Naive thymus-derived CD4-positive, alpha-beta T cell (primary cell): ENCODE data around the gene FLNC. TPM values are rescaled to one million over a fixed set of nuclear protein-coding genes. Genes with fewer than 3 reads are reported as not detected.

Experiments used
- ATAC-seq: fragments of 150-1000 bp; cut with Tn5 transposase; 2 replicates; pipeline ENCODE4 v1.10.0; 2021; ENCODE audit warnings: mild to moderate bottlenecking, moderate library complexity
- CTCF ChIA-PET: fragments of 350-600 bp; sonication (Branson Sonifier 250); formaldehyde crosslinking; loops from one replicate; lab custom pipeline; 2021; ENCODE audit warnings: antibody characterized with exemption; lab: Charles Lee
- POLR2A ChIA-PET: fragments of 350-600 bp; sonication (Branson Sonifier 250); formaldehyde crosslinking; loops from one replicate; lab custom pipeline; 2021; ENCODE audit warnings: antibody characterized with exemption, inconsistent platforms; lab: Charles Lee
- DNase-seq, 9 donors: peaks; one replicate each; pipeline versions ENCODE4 v3.0.0 to v3.0.0-alpha.2; 2020 to 2022; ENCODE audit warnings: mixed read lengths in 1 of 9
- H3K27ac ChIP-seq: one replicate; pipeline ENCODE4 v1.7.0; 2013; ENCODE audit warnings: mild to moderate bottlenecking, low read depth, low read length, moderate library complexity
- H3K27me3 ChIP-seq, 2 donors: one replicate each; pipeline ENCODE4 v1.7.0; 2013; ENCODE audit warnings: low read length in 2 of 2, mild to moderate bottlenecking in 2 of 2, moderate library complexity in 2 of 2; ENCODE audit not compliant: control insufficient read depth in 2 of 2, insufficient read depth in 2 of 2
- H3K36me3 ChIP-seq, 3 experiments: 1 replicate in 2 of 3; 2 replicates in 1 of 3; pipeline ENCODE4 v1.7.0; 2013; ENCODE audit warnings: low read length in 3 of 3, mild to moderate bottlenecking in 3 of 3, moderate library complexity in 1 of 3; ENCODE audit not compliant: insufficient read depth in 3 of 3, control insufficient read depth in 2 of 3
- H3K4me1 ChIP-seq, 2 donors: one replicate each; pipeline ENCODE4 v1.7.0; 2013; ENCODE audit warnings: low read length in 2 of 2, mild to moderate bottlenecking in 2 of 2, moderate library complexity in 1 of 2; ENCODE audit not compliant: control insufficient read depth in 2 of 2, insufficient read depth in 2 of 2
- H3K4me3 ChIP-seq: 2 replicates; pipeline ENCODE4 v1.7.0; 2013; ENCODE audit warnings: mild to moderate bottlenecking, low read length
- H3K9me3 ChIP-seq, 3 experiments: 1 replicate in 2 of 3; 2 replicates in 1 of 3; pipeline ENCODE4 v1.7.0; 2013; ENCODE audit warnings: low read length in 3 of 3; ENCODE audit not compliant: control insufficient read depth in 2 of 3
- H3K27ac Mint-ChIP-seq, 9 donors: one replicate each; pipeline ENCODE4 v1.8.0; 2020 to 2022; ENCODE audit warnings: mixed read lengths in 9 of 9, mild to moderate bottlenecking in 8 of 9, moderate library complexity in 5 of 9, inconsistent platforms in 2 of 9
- H3K27me3 Mint-ChIP-seq, 5 donors: one replicate each; pipeline ENCODE4 v1.8.0; 2021 to 2022; ENCODE audit warnings: mixed read lengths in 5 of 5, mild to moderate bottlenecking in 1 of 5
- H3K36me3 Mint-ChIP-seq, 5 donors: one replicate each; pipeline ENCODE4 v1.8.0; 2020 to 2022; ENCODE audit warnings: mixed read lengths in 5 of 5, mild to moderate bottlenecking in 3 of 5, inconsistent platforms in 1 of 5
- H3K4me1 Mint-ChIP-seq, 7 donors: one replicate each; pipeline ENCODE4 v1.8.0; 2020 to 2022; ENCODE audit warnings: mixed read lengths in 7 of 7, mild to moderate bottlenecking in 3 of 7, inconsistent platforms in 1 of 7
- H3K4me3 Mint-ChIP-seq, 10 donors: one replicate each; pipeline ENCODE4 v1.8.0; 2020 to 2022; ENCODE audit warnings: mild to moderate bottlenecking in 10 of 10, mixed read lengths in 10 of 10, moderate library complexity in 6 of 10, inconsistent platforms in 2 of 10
- H3K9me3 Mint-ChIP-seq, 11 donors: one replicate each; pipeline ENCODE4 v1.8.0; 2020 to 2022; ENCODE audit warnings: mixed read lengths in 11 of 11, mild to moderate bottlenecking in 4 of 11, inconsistent platforms in 1 of 11, moderate library complexity in 1 of 11
- intact Hi-C, 2 donors: fragments of 100-400 bp; cut with micrococcal nuclease; formaldehyde crosslinking; loops; one replicate each; pipeline ENCODE4 v1.15.1; 2023
- polyA plus RNA-seq, 2 donors: library from polyadenylated mRNA; unstranded; fragments of 300-500 nt; fragmentation: Illumina TruSeq; gene quantifications; one replicate each; pipeline ENCODE4 v1.2.3, GENCODE V29; 2021
- total RNA-seq, 6 experiments: library from RNA in 5 of 6; stranded (reverse) in 5 of 6; gene quantifications; 1 replicate in 5 of 6; 2 replicates in 1 of 6; pipeline ENCODE4 v1.2.3 and lab custom pipeline; 2021 to 2026

Gene FLNC
- total and polyA plus RNA-seq, 7 experiments from 2014 or later: 0.05 to 0.19 TPM; not detected in 5

DNA sequence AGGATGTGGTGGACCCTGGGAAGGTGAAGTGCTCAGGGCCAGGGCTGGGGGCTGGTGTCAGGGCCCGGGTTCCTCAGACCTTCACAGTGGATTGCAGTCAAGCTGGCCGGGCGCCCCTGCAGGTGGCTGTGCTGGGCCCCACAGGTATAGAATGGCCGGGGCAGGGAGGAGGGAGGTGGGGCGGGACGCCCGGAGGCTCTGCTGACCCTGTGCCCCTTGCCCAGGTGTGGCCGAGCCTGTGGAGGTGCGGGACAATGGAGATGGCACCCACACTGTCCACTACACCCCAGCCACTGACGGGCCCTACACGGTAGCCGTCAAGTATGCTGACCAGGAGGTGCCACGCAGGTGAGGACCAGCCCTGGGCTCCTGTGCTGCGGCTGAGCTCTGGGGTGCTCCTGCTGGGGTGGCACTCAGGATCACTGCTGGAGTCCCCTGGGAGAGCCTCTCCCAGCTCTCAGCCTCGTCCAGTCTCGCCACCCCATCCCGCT lies 17.6 kb downstream of the FLNC start:
- no peaks in the 10 kb centered on the region for H3K9me3 ChIP-seq
- Mint-ChIP-seq H3K27ac (no peak overlapping the region), H3K4me1 (no peaks in the 10 kb centered on the region), H3K27me3 (no peaks in the 10 kb centered on the region), H3K4me3 (no peak overlapping the region), H3K36me3 (no peaks in the 10 kb centered on the region), H3K9me3 (no peaks in the 10 kb centered on the region)
- intact Hi-C loops: no loop called here
- H3K36me3 ChIP-seq: no peaks in the 10 kb centered on the region
- no peak for DNase-seq
- ATAC-seq: no peak
- ChIA-PET POLR2A (no interaction called here), CTCF (no interaction called here)
- no peaks in the 10 kb centered on the region for H3K27me3 ChIP-seq
- no peak overlapping the region for H3K4me3 ChIP-seq
- no peak overlapping the region for H3K27ac ChIP-seq
- H3K4me1 ChIP-seq: no peaks in the 10 kb centered on the region

DNA sequence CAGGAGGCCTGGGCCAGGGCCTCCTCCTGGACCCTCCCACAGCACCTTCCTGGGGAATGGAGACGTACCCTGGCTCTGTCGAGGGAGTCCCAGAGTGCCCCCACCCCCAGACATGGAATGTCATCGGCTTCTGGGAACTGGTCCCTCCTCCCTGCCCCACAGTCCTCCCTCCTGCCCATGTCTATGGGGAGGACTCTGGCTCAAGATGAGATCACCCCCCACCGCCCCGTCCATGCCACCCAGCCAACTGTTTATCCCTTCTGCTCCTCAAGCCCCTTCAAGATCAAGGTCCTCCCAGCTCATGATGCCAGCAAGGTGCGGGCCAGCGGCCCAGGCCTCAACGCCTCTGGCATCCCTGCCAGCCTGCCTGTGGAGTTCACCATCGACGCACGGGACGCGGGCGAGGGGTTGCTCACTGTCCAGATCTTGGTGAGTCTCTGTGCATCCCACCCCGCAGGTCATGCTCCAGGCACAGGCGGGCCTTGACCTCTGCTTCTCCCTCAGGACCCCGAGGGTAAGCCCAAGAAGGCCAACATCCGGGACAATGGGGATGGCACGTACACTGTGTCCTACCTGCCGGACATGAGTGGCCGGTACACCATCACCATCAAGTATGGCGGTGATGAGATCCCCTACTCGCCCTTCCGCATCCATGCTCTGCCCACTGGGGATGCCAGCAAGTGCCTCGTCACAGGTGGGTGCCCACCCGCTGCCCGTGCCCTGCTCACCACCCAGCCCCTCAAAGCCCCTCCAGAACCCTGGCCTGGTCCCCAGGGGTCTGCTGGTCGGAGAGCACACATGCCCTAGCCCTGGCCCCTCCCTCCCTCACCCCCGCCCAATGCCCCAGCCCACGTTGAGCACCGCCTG lies 18.3 kb downstream of the FLNC start:
- H3K4me1 Mint-ChIP-seq: no peaks in the 10 kb centered on the region
- ChIA-PET POLR2A (no interaction called here), CTCF (no interaction called here)
- Histone ChIP-seq H3K27ac (no peak overlapping the region), H3K27me3 (no peaks in the 10 kb centered on the region), H3K4me1 (no peaks in the 10 kb centered on the region), H3K36me3 (no peaks in the 10 kb centered on the region), H3K9me3 (no peaks in the 10 kb centered on the region), H3K4me3 (no peak overlapping the region)
- no peaks in the 10 kb centered on the region for H3K9me3 Mint-ChIP-seq
- ATAC-seq: no peak
- no peaks in the 10 kb centered on the region for H3K27me3 Mint-ChIP-seq
- intact Hi-C loops: no loop called here
- no peak for DNase-seq
- no peak overlapping the region for H3K4me3 Mint-ChIP-seq
- no peak overlapping the region for H3K27ac Mint-ChIP-seq
- no peaks in the 10 kb centered on the region for H3K36me3 Mint-ChIP-seq

DNA sequence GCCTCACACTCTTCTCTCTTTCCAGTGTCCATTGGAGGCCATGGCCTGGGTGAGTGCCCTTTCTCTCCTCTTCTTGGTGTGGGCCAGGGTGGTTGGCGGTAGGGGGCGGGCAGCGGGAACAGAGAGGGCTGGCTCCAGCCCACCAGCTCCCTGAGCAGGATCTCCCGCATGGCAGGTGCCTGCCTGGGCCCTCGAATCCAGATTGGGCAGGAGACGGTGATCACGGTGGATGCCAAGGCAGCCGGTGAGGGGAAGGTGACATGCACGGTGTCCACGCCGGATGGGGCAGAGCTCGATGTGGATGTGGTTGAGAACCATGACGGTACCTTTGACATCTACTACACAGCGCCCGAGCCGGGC lies 18.9 kb downstream of the FLNC start:
- Histone ChIP-seq H3K36me3 (no peaks in the 10 kb centered on the region), H3K4me1 (no peaks in the 10 kb centered on the region), H3K9me3 (no peaks in the 10 kb centered on the region), H3K27ac (no peak overlapping the region), H3K27me3 (no peaks in the 10 kb centered on the region), H3K4me3 (no peak overlapping the region)
- ATAC-seq: no peak
- H3K4me3 Mint-ChIP-seq: no peak overlapping the region
- intact Hi-C loops: no loop called here
- H3K4me1 Mint-ChIP-seq: no peaks in the 10 kb centered on the region
- DNase-seq: no peak
- ChIA-PET CTCF (no interaction called here), POLR2A (no interaction called here)
- H3K27ac Mint-ChIP-seq: no peak overlapping the region
- H3K9me3 Mint-ChIP-seq: no peaks in the 10 kb centered on the region
- H3K27me3 Mint-ChIP-seq: peaks cover 0 to 4% (median 0%) of the 10 kb centered on the region in 5 donors
- H3K36me3 Mint-ChIP-seq: no peaks in the 10 kb centered on the region

DNA sequence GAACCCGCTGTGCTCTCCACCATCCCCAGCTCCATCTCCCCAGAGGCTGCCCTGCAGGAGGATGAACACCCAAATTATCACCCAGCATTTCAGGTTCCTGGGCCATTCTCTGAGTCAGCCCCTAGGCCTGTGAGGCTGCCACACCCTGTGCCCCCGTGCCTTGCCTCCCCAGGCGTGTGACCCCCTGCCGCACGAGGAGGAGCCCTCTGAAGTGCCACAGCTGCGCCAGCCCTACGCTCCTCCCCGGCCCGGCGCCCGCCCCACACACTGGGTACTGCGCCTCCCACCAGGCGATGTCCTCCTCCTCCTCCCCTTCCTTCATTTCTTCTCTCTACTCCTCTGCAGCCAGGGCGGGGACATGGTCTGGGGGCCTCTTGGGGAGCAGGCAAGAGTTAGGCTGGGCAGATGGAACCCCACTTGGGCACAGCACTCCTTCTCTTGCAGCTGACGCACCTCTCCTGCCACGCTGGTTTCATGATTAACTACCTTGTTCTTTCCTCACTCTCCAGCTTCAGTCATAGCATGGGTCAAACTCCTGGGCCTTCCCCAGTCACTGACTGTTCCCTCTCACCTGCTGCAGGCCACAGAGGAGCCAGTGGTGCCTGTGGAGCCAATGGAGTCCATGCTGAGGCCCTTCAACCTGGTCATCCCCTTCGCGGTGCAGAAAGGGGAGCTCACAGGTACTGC lies 19.7 kb downstream of the FLNC start:
- CTCF ChIA-PET: no interaction called here
- POLR2A ChIA-PET: no interaction called here
- H3K27ac Mint-ChIP-seq: no peak overlapping the region

DNA sequence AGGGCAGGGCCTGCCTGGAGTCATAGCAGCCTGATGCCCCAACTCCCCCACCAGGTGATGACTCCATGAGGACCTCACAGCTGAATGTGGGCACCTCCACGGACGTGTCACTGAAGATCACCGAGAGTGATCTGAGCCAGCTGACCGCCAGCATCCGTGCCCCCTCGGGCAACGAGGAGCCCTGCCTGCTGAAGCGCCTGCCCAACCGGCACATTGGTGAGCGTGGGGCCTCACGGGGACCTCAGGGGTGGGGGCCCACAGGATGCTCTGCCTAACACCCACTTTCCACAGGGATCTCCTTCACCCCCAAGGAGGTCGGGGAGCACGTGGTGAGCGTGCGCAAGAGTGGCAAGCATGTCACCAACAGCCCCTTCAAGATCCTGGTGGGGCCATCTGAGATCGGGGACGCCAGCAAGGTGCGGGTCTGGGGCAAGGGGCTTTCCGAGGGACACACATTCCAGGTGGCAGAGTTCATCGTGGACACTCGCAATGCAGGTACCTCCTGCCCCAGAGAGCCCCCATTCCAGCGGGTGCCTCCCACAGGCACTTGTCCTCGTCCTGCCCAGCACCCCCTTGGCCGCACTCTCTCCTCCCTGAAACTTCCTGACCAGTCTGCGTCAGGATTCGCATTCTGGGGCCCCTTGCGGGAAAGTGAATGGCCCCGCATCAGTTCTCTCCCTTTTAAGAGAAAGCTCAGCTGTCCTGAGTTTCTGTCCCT lies 22.5 kb downstream of the FLNC start:
- ATAC-seq: no peak
- POLR2A ChIA-PET: no interaction called here
- Mint-ChIP-seq H3K27ac (no peak overlapping the region), H3K9me3 (no peaks in the 10 kb centered on the region), H3K4me1 (peaks cover 0 to 1% (median 0%) of the 10 kb centered on the region in 7 donors), H3K4me3 (no peak overlapping the region), H3K36me3 (no peaks in the 10 kb centered on the region), H3K27me3 (peaks cover 0 to 4% (median 0%) of the 10 kb centered on the region in 5 donors)
- H3K27me3 ChIP-seq: no peaks in the 10 kb centered on the region
- no peak for DNase-seq
- intact Hi-C loops: no loop called here
- H3K9me3 ChIP-seq: no peaks in the 10 kb centered on the region
- CTCF ChIA-PET: no interaction called here
- H3K27ac ChIP-seq: no peak overlapping the region
- H3K36me3 ChIP-seq: no peaks in the 10 kb centered on the region
- no peaks in the 10 kb centered on the region for H3K4me1 ChIP-seq
- no peak overlapping the region for H3K4me3 ChIP-seq

More for the DNA sequence above, 19.7 kb downstream of the FLNC start:
- H3K4me3 ChIP-seq: no peak overlapping the region
- Mint-ChIP-seq H3K4me3 (no peak overlapping the region), H3K36me3 (no peaks in the 10 kb centered on the region), H3K9me3 (no peaks in the 10 kb centered on the region), H3K27me3 (peaks cover 0 to 4% (median 0%) of the 10 kb centered on the region in 5 donors), H3K4me1 (no peaks in the 10 kb centered on the region)
- H3K36me3 ChIP-seq: no peaks in the 10 kb centered on the region
- ATAC-seq (no peak), DNase-seq (no peak)
- intact Hi-C loops: no loop called here
- no peak overlapping the region for H3K27ac ChIP-seq
- no peaks in the 10 kb centered on the region for H3K9me3 ChIP-seq
- H3K4me1 ChIP-seq: no peaks in the 10 kb centered on the region
- H3K27me3 ChIP-seq: no peaks in the 10 kb centered on the region

DNA sequence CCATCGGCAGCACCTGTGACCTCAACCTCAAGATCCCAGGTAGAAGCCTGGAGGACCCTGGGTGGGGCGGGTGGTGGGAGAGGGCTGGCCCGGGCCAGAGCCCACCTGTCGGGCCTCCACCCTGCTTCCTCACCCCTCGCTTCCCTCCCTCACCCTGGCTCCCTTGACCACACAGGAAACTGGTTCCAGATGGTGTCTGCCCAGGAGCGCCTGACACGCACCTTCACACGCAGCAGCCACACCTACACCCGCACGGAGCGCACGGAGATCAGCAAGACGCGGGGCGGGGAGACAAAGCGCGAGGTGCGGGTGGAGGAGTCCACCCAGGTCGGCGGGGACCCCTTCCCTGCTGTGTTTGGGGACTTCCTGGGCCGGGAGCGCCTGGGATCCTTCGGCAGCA lies 23.6 kb downstream of the FLNC start:
- H3K27me3 ChIP-seq: no peaks in the 10 kb centered on the region
- Mint-ChIP-seq H3K9me3 (no peaks in the 10 kb centered on the region), H3K4me3 (no peak overlapping the region), H3K27me3 (peaks cover 0 to 4% (median 0%) of the 10 kb centered on the region in 5 donors), H3K36me3 (no peaks in the 10 kb centered on the region), H3K27ac (no peak overlapping the region), H3K4me1 (peaks cover 0 to 1% (median 0%) of the 10 kb centered on the region in 7 donors)
- no peak overlapping the region for H3K4me3 ChIP-seq
- DNase-seq: no peak
- H3K9me3 ChIP-seq: no peaks in the 10 kb centered on the region
- ChIA-PET CTCF (no interaction called here), POLR2A (no interaction called here)
- no peak overlapping the region for H3K27ac ChIP-seq
- H3K4me1 ChIP-seq: no peaks in the 10 kb centered on the region
- intact Hi-C loops: no loop called here
- no peaks in the 10 kb centered on the region for H3K36me3 ChIP-seq
- ATAC-seq: no peak
